Activated CD8-positive, alpha-beta memory T cell treated with anti-CD3 and anti-CD28 coated beads, Interleukin-2, amount 50 U/mL, for 24 hours (primary cell): ENCODE measurements around the gene SCN4A.
"Not testable (repeated sequence)": the region's sequence is repeated elsewhere in the genome, so short reads cannot be mapped to it uniquely, and the experiment has no call there.

Experiments
- DNase-seq: peaks from one replicate; pipeline ENCODE4 v3.0.0-alpha.2; 2020; ENCODE audit errors: extremely low read depth

The SCN4A gene

DNA sequence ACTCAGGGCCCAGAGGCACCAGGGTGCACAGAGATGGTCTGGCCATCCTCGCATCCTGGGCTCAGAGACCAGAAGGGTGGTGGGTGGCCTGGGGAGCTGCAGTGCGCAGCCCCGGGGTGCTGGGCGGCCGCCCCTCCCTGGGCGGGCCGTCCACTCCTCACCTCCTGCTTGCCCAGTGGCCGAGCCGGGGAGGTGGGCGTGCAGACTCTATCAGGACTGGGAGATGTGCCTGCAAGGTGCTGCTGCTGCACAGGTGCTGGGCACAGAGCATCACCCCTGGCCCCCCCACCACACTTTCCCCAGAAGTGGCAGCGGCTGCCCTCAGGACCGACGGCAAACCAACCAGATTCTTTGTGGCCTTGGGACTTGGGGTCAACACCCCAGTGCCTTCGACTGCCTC lies at the start of gene SCN4A:
TSS of gene SCN4A (minus strand) at position 123 of the 400 bp plus-strand sequence. CDS start at position 46, 77 bp downstream.
- DNase-seq, result no peak

DNA sequence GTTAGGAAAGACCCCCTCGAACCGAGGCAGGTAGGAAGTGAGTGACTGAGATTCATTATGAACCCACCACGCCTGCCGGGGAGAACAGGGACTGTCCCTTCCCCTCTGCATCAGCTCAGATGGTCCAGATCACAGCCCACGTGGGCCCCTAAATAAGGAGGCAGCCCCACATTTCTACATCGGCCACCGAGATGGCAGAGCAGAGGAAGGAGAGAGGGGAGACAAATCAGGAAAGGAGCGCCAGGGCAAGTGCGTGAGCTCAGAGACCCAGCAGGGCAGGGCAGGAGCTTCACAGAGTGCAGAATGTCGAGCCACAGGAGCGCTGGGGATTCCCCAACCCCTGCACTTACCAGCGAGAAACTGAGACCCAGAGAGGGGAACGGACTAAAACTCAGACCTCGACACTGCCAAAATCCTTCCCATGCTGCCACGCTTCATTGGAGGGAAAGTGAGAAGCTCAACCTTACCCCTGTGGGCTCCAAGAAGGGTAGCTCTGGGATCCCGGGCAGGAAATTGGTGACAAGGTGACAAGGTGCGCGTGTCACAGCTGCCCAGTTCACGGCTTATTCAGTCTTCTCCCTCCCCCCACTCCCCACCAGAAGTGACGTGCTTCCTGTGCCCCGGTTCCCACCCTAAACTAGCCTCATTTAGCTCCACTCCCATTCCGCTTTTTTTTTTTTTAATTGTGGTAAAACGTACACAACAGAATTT lies 47.5 kb upstream of the SCN4A start, which contains the start of gene ICAM2:
TSS of gene ICAM2 (minus strand) at position 578 of the 711 bp plus-strand sequence. CDS start 13,942 bp downstream, outside the sequence.
- DNase-seq, result peak; percentile 82

- DNase-seq, result not testable (repeated sequence)
These were observed 46.8 kb upstream of the SCN4A start for GRCh38 chr17:64019551-64019961.

DNA sequence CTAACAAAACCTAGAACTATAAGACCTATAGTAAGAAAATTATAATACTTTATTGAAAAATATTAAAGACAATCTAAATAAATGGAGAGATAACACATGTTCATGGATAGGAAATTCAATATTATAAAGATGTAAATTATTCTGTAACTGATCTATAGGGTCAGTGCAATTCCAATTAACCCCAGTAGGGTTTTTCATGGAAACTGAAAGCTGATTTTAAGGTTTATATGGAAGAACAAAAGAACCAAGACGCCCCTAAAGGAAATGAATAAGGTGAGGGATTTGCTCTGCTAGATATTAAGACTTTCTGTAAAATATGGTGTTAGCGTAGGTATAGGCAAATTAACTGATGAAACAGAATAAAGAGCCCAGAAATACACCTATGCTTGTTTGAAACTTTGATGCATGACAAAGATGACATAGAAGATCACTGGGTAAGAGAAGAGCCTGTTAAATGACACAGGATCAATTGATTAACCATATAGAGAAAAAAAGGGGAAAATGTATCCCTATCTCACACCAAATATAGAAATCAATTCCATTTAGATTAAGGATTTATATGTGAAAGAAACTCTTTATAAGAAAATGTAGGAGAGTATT lies 44.8 kb upstream of the SCN4A start:
- DNase-seq, result no peak

DNA sequence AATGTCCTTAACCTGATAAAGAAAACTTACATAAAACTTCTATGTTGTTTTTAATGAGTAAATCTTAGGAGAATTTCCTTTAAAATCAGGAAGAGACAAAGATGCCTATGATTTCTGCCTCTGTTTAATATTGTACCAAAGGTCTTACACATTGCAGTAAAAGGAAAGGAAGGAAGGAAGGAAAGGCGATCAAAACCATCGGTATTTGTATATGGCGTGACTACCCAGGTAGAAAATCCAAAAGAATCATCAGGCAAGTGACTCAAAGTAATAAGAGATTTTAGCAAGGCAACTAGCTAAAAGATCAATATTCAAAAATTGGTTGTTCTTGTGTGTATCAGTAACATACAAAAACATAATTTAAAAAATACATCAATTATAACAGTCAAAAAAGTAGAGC lies 44.3 kb upstream of the SCN4A start:
- DNase-seq, result no peak

DNA sequence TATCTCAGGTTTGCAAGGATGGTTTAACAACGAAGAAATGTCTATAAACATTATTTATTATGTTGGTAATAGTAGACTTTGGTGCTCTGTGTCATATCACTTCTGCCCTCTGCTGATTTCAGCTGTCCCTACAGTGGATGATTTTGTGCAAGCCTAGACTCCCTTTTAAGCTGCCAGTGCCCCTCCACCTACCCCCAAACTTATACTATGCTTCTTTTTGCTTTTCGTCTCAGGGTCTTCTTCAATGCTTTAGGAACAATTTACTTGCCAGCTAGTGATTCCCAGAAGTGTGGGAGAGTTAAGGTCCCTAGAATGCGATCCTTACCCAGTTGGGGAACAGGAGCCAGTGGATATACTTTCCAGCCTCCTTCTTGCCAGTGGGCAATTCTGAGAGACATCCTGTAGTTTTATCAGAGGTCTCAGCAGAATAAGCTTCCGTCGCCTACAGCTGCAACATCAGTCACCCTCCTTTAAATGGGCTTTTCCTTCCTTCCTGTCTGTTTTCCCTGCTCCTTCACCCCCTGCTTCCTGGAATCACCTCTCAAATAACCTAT lies 43.6 kb upstream of the SCN4A start:
- DNase-seq, result no peak

- DNase-seq, result no peak
These were observed 42.7 kb upstream of the SCN4A start for GRCh38 chr17:64015447-64015846.

DNA sequence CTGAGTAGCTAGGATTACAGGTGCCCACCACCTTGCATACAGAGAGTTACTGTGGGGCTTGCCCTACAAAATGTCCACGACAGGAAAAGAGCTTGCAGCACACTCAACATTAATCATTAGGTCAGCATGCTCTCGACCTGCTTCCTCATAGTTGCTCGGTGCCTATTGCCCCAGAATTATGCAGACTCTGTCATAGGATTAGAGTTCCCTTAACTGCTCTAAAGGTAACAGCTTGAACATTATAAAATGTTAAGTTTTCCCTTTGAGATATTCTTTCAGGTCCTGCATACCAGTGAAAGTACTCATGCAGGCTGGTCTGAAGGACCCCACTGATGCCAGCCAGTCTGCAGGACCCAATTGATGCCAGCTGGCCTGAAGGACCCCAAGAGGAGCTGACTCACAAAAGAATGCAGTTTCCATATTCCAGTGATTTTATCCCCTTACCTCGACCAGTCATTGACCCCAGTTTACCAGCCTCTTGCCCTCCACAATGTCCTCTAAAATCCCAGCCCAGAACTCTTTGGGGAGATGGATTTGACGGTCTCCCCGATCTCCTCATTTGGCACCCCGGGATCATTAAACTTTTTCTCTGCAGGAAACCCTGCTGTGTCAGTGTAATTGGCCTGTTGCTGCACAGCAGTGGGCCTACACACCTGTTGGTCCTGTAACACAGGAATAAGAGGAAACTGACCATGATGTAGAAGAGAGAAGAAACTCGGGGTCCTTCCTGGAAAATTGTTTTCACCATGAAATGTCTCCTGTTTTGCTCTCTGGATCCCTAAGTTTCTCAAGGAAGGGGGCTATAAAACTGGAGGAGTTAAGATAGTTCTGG lies 37.1 kb upstream of the SCN4A start:
- DNase-seq, result no peak

- no peak for DNase-seq
These were observed 36.1 kb upstream of the SCN4A start for GRCh38 chr17:64008830-64009229.

DNA sequence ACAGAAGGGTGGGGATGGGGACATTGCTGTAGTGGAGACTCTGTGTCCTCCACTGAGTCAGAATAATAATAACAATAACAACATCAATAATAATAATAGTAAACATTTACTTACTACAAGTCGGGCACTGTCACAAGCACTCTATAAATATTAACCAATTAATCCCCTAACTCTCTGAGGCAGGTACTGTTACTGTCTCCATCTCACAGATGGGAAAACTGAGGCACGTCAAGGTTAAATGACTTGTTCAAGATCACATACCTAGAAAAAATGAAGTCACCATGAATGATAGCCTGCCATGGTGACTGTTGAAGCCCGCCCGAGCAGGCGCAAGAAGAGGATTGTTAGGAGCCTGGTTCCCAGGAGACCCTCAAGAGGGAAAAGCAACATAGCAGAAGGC lies 35.6 kb upstream of the SCN4A start:
- DNase-seq, result no peak

GRCh38 chr17:64007838-64008282 lies 35.1 kb upstream of the SCN4A start:
- no peak for DNase-seq

- DNase-seq, result not testable (repeated sequence)
These were observed 34.5 kb upstream of the SCN4A start for GRCh38 chr17:64007089-64007837.

DNA sequence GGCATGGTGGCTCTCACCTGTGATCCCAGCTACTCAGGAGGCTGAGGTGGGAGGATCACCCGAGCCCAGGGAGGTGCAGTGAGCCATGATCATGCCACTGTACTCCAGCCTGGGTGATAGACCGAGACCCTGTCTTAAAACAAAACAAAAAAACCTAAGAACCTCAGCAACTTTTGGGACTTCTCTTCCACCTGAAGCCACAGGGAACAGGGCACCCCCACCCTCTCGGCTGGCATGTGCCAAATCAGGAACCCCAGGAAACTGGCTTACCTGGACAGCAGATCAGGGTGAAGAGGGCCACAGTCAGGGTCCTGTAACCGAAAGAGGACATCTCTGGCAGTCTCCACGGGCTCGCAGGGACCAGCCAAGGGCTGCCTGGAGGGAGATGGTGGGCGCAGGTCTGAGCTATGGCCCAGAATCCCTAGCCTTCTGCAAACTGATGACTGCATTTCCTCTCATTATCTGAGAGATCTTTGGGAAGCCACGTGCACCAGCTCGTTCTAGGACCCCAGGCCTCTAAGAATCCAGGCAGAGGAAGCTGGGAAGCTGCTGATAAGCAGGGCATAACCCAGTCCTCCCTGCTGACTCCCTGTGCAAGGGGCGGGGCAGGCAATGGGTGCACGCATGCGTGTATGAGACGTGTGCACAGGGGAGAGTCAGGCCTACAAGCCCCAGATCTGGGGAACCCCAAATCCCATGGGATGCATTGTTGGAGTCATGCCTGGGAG lies 33.8 kb upstream of the SCN4A start:
- no peak for DNase-seq

DNA sequence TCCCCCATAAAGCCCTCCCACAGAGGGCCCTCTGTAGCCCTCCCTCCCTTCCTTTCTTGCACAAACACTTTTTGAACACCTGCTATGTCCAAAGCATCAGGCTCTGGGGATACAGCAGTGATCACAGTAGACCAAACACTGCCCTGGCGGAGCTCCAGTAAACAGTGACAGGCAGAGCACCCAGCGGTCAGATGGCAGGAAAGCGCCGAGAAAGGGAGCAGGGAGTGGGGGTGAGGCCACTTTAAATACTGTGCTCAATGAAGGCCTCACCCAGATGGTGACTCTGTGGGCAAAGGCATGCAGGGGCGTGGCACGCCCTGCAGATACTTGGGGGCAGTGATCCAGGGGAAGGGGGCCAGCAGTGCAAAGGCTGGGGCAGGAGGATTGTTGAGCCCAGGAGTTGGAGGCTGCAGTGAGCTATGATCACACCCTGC lies 33.0 kb upstream of the SCN4A start:
- DNase-seq, result no peak

GRCh38 chr17:64004903-64005733 lies 32.4 kb upstream of the SCN4A start:
- no peak for DNase-seq

DNA sequence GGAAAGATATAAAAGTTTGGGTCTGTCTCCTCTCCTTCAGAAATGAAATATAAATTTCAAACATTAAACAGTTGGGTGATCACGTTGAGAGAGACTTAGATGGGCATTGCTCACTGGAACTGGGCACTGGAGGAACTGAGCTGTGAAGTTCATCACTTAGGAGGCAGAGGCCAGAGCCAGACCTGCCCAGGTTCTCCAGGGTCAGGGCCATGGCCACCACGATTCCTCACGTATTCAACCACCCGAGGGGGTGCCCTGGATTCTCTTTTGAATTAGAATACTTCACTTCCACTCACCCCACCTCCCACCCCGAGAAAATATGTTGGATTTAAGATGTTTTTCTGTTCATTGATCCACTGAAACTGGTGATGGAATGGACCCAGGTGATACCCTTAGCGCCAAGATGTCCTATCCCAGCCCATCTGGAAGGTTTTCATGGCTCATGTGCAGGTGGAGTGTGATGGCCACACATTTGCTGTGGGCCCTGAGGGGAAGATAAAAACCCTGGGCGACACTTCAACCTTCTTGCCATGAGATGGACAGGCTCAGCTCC lies 31.6 kb upstream of the SCN4A start:
- no peak for DNase-seq

DNA sequence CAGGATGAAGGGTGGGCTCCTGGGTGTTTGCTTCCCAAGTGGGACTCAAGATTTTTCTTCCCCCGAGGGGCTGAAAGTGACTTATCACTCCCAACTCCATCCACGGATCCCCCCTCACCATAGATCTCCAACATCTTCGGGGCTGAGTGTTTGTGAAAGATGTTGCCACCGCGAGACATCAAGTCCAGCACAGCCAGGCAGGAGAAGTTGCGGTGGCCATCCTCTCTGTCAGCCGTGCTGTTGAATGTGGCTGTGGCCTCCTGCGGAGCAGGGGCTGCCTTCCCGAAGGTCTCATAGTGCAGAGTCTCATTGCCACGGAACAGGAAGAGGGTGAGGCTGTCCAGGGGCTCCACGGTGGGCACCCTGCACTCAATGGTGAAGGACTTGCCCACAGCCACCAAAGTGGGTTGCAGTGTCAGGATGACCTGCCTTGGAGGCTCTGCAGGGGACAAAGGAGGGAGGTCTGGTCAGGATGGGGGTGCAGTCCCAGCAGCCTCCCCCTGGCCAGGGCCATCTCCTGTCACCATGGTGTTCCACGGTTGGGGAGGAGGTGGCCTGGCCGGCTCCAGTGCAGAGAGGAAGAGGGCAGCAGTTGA lies 30.9 kb upstream of the SCN4A start:
- DNase-seq, result no peak

- no peak for DNase-seq
These were observed 30.2 kb upstream of the SCN4A start for GRCh38 chr17:64002658-64003525.
